VCaP (cell line): ENCODE data around the gene SPTLC3.

Source experiments
- H3K27ac ChIP-seq: fragments of 450-650 bp; 2 replicates; pipeline ENCODE4 v1.5.1; 2017
- TF ChIP-seq, protein P1 (sequence below): fragments of 450-650 bp; conservative IDR thresholded peaks from 2 replicates; pipeline ENCODE4 v1.5.1; 2017; ENCODE audit warnings: mild to moderate bottlenecking, moderate library complexity

Gene SPTLC3

DNA sequence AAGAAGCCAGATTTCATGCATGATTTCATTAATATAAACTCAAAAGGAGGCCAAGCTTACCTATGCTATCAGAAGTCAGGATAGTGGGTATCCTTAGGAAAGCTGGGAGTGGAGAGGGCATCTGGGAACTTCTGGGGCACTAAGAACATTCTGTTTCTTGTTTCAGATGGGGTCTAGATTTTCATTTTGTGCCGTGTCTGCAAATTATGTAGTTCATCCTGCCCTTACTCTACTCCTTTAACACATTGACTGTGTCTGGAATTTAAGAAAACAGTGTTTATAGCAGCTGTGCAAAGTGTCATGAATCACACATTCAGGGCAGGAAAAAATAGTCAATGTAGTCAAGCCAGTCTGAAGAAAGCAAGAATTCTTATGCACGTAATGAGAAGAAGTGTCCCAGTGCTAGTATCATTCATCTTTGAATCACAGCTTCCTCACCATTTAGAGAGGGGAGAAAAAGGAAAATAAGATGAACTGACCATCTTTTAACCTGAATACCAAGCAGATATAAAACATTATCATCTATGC is 11.6 kb upstream of the SPTLC3 start:
- H3K27ac ChIP-seq: no peak overlapping the region
- TF ChIP-seq, protein P1, sequence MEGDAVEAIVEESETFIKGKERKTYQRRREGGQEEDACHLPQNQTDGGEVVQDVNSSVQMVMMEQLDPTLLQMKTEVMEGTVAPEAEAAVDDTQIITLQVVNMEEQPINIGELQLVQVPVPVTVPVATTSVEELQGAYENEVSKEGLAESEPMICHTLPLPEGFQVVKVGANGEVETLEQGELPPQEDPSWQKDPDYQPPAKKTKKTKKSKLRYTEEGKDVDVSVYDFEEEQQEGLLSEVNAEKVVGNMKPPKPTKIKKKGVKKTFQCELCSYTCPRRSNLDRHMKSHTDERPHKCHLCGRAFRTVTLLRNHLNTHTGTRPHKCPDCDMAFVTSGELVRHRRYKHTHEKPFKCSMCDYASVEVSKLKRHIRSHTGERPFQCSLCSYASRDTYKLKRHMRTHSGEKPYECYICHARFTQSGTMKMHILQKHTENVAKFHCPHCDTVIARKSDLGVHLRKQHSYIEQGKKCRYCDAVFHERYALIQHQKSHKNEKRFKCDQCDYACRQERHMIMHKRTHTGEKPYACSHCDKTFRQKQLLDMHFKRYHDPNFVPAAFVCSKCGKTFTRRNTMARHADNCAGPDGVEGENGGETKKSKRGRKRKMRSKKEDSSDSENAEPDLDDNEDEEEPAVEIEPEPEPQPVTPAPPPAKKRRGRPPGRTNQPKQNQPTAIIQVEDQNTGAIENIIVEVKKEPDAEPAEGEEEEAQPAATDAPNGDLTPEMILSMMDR: no peak

DNA sequence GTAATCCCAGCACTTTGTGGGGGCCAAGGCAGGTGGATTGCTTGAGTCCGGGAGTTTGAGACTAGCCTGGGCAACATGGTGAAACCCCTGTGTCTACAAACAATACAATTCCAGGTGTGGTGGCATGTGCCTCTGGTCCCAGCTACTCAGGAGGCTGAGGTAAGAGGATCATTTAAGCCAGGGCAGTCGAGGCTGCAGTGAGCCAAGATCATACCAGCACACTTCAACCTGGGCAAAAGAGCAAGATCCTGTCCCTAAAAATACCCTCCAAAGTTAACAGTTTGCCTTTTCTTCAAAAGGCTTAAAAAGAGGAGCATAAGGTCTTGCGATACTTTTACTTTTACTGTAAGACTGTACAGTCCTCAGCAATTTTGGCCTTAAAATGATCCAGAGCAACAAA is 10.7 kb upstream of the SPTLC3 start:
- TF ChIP-seq, protein P1: no peak
- H3K27ac ChIP-seq: no peak overlapping the region

DNA sequence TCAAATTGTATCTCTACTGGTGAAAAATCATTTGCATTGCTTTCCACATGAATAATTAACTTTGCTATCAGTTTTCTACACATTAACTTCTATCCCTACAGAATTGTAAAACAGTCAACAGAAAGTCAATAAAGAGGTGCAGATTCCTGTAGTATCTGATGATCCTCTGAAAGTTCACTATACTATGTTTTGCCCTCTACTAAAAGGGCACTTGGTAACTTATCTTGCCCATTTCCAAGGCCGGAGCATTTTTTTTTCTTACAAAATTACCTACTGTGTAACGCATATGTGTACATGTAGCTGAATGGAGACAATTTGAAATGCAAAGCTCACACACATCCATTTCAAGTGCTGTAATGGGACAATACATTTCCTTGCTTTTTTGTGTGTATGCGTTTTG is 9.6 kb upstream of the SPTLC3 start:
- TF ChIP-seq, protein P1: no peak

DNA sequence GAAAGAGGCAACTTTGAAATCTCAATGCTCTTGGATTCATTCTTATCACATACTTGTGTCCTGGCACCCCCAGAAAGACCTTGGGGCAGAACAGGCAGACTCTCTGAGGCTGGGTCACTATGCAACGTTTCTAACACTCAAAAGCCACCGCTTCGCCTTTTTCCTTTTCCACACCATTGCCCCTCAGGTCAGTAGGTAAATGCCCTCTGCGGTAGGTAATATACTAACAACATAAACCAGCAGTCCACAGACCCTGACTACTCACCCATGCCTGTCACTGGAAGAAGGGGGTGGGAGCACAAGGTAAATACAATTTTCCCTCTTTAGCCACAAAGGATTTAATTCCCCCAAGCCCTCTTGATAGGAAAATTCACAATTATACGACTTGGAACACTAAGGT is 6.5 kb upstream of the SPTLC3 start:
- TF ChIP-seq, protein P1: no peak
- no peak overlapping the region for H3K27ac ChIP-seq

More for the DNA sequence above, 9.6 kb upstream of the SPTLC3 start:
- no peak overlapping the region for H3K27ac ChIP-seq

DNA sequence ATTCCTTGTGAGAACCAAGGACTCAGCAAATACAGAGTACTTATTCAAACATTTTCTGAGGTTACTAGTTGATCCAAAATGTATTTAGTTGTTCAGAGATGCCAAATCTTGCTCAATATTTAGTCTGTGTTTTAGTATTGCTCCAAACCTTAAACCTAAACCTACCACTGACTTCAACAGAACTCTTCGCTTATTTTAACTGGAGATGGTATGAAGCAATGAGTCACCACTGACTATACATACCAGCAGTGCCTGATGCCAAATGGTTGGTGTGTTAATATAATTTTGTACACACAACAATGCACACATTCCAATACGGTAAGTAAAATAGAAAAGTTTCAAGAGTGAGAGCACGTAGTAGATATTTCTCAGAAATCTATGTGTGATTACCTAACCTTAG is 1.9 kb upstream of the SPTLC3 start:
- H3K27ac ChIP-seq: no peak overlapping the region
- TF ChIP-seq, protein P1: no peak

DNA sequence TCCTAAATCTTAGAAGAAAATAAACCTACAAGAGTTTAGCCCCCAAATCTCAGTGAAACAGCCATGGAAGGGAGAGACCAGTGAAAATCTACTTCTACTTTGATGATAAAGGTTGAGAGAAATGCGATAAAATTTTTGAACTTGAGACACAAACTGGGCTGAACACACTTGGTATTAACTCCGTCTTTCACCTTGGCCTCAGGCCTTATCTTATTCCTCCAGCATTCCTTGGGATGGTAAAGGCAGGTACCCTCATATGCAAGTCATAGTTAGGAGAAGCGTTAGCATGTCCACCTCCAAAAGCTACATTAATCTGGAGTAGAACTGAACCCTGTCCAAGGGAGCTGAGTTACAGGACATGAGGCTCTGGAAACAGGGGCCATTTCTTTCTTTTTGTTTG is 1.2 kb upstream of the SPTLC3 start:
- peak overlapping the region; percentile 75; the same call in 1 of the 2 replicates for H3K27ac ChIP-seq
- TF ChIP-seq, protein P1: no peak

DNA sequence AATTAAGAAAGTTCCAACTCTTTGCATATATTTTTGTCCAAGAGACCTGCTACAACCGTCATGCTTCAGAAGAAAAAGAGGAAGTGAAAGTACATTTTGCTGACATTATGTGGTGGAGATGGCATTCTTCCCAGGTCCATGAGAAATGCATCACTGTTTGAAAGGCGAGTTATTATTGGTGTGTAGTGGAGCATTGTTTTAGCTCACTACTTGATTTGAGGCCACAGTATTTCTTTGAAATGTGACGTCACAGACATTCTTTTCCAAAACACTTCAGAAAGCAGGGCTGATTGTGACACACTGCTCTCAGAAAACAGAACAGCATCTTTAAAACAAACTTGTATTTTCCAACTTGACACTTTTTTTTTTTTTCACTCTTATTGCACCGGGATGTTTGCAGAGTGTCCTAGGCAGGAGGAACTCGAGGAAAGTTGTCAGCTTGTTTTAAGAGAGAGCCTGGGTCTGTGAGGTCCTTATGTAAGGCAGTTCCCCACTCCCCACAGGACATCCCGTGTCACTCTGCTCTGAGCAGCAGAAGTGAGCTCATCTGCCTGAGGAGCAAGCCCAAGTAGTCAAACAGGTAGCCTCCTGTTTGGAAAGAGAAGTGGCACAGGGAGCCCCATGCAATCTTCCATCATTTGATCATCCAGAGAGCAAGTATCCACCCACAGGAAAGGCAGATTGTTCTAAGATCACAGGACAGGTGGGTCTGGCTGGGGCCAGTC is 1.1 kb downstream of the SPTLC3 start:
- TF ChIP-seq, protein P1: no peak
- H3K27ac ChIP-seq: peak overlapping the region; percentile 75
